Ishikawa (cell line): ENCODE data around the gene WDR59.

Experiments used
- CEBPB ChIP-seq: IDR thresholded peaks from 2 replicates; pipeline ENCODE4 v1.6.1; 2012
- CREB1 ChIP-seq: IDR thresholded peaks from 2 replicates; pipeline ENCODE4 v1.6.1; 2012; ENCODE audit warnings: low read depth
- EGR1 ChIP-seq: IDR thresholded peaks from 2 replicates; pipeline ENCODE4 v1.6.1; 2012
- EP300 ChIP-seq: IDR thresholded peaks from 2 replicates; pipeline ENCODE4 v1.6.1; 2012; ENCODE audit warnings: borderline replicate concordance
- FOXM1 ChIP-seq: IDR thresholded peaks from 2 replicates; pipeline ENCODE4 v1.6.1; 2012; ENCODE audit warnings: low read depth, borderline replicate concordance
- MAX ChIP-seq: IDR thresholded peaks from 2 replicates; pipeline ENCODE4 v1.6.1; 2012
- NFIC ChIP-seq: IDR thresholded peaks from 2 replicates; pipeline ENCODE4 v1.6.1; 2012
- RAD21 ChIP-seq: IDR thresholded peaks from 2 replicates; pipeline ENCODE4 v1.6.1; 2012; ENCODE audit warnings: low read depth
- REST ChIP-seq: IDR thresholded peaks from 2 replicates; pipeline ENCODE4 v1.6.1; 2012; ENCODE audit warnings: low read depth, mild to moderate bottlenecking
- TAF1 ChIP-seq: IDR thresholded peaks from 2 replicates; pipeline ENCODE4 v1.6.1; 2012; ENCODE audit warnings: low read depth, mild to moderate bottlenecking
- TCF12 ChIP-seq: IDR thresholded peaks from 2 replicates; pipeline ENCODE4 v1.6.1; 2012; ENCODE audit warnings: low read depth
- TEAD4 ChIP-seq: IDR thresholded peaks from 2 replicates; pipeline ENCODE4 v1.6.1; 2012
- USF1 ChIP-seq: IDR thresholded peaks from 2 replicates; pipeline ENCODE4 v1.6.1; 2012
- YY1 ChIP-seq: IDR thresholded peaks from 2 replicates; pipeline ENCODE4 v1.6.1; 2012; ENCODE audit warnings: low read depth
- ZBTB7A ChIP-seq: IDR thresholded peaks from 2 replicates; pipeline ENCODE4 v1.6.1; 2012; ENCODE audit warnings: low read depth

Gene WDR59

GRCh38 chr16:74984529-74985296, at the start of gene WDR59:
Gene WDR59, minus strand, starts transcription at chr16:74985123. Its CDS starts 106 bp downstream, at chr16:74985017.
- peak; percentile 100 for TF ChIP-seq ZBTB7A
- TF ChIP-seq USF1, result no peak
- TF ChIP-seq TAF1, result peak; percentile 27; the same call in 1 of the 2 replicates
- peak; percentile 25 for TF ChIP-seq MAX
- 0 out of 2 replicates have a peak, but pooled peaks have one; percentile 17 for TF ChIP-seq YY1
- TF ChIP-seq CREB1, result peak; percentile 64; the same call in 1 of the 2 replicates

GRCh38 chr16:75032655-75033054, 47.7 kb upstream of the WDR59 start:
- no peak for TF ChIP-seq MAX
- TF ChIP-seq TEAD4, result no peak
- TF ChIP-seq RAD21, result no peak
- TF ChIP-seq CEBPB, result no peak
- TF ChIP-seq NFIC, result no peak
- no peak for TF ChIP-seq EGR1
- TF ChIP-seq USF1, result no peak
- TF ChIP-seq ZBTB7A, result no peak
- no peak for TF ChIP-seq FOXM1
- no peak for TF ChIP-seq TAF1
- no peak for TF ChIP-seq YY1
- no peak for TF ChIP-seq CREB1
- TF ChIP-seq REST, result no peak
- no peak for TF ChIP-seq EP300

GRCh38 chr16:75029854-75030253, 44.9 kb upstream of the WDR59 start:
- peak; percentile 63 for TF ChIP-seq TEAD4
- no peak for TF ChIP-seq CEBPB

- TF ChIP-seq EP300 (no peak), FOXM1 (no peak), MAX (no peak), EGR1 (no peak)
Observed at GRCh38 chr16:75028544-75029135, 43.7 kb upstream of the WDR59 start.

GRCh38 chr16:75027520-75028300, 42.8 kb upstream of the WDR59 start:
- TF ChIP-seq NFIC, result no peak
- TF ChIP-seq TEAD4, result no peak
- no peak for TF ChIP-seq YY1
- TF ChIP-seq REST, result no peak
- TF ChIP-seq EP300, result no peak
- no peak for TF ChIP-seq TAF1

- no peak for TF ChIP-seq TEAD4
- TF ChIP-seq REST, result no peak
- no peak for TF ChIP-seq MAX
- no peak for TF ChIP-seq TAF1
- no peak for TF ChIP-seq NFIC
- no peak for TF ChIP-seq EGR1
- no peak for TF ChIP-seq USF1
- TF ChIP-seq TCF12, result no peak
Observed at GRCh38 chr16:75026892-75027391, 42.0 kb upstream of the WDR59 start.
